HepG2 (cell line): ENCODE results near the gene SLC44A4. TPM values are rescaled to one million over a fixed set of nuclear protein-coding genes. Genes with fewer than 3 reads are reported as not detected.

Source experiments
- ETV5 ChIP-seq: IDR thresholded peaks from 2 replicates; pipeline ENCODE4 v1.6.1; 2018; ENCODE audit warnings: missing biosample characterization, missing genetic modification reagents, inconsistent platforms, borderline replicate concordance
- FOSL2 ChIP-seq: sonication (generic); formaldehyde crosslinking; IDR thresholded peaks from 2 replicates; pipeline ENCODE4 v1.4.0; 2020; ENCODE audit warnings: missing genetic modification reagents
- FOXC1 ChIP-seq: sonication (generic); formaldehyde crosslinking; IDR thresholded peaks from 2 replicates; pipeline ENCODE4 v1.8.0; 2022; ENCODE audit warnings: mild to moderate bottlenecking, missing genetic modification reagents, borderline replicate concordance
- HNRNPUL1 ChIP-seq: fragments of 200-400 bp; formaldehyde crosslinking; IDR thresholded peaks from 2 replicates; pipeline ENCODE4 v1.6.1; 2017; ENCODE audit warnings: low read depth, mild to moderate bottlenecking, low read length, moderate library complexity
- ISL2 ChIP-seq: sonication (generic); formaldehyde crosslinking; IDR thresholded peaks from 2 replicates; pipeline ENCODE4 v1.5.0; 2020; ENCODE audit warnings: missing genetic modification reagents
- MIER3 ChIP-seq: IDR thresholded peaks from 2 replicates; pipeline ENCODE4 v1.6.1; 2016; ENCODE audit warnings: missing compliant biosample characterization, borderline replicate concordance
- NKX3-1 ChIP-seq: sonication (generic); formaldehyde crosslinking; IDR thresholded peaks from 2 replicates; pipeline ENCODE4 v1.5.0; 2020; ENCODE audit warnings: missing genetic modification reagents
- PAX8 ChIP-seq: sonication (generic); formaldehyde crosslinking; IDR thresholded peaks from 2 replicates; pipeline ENCODE4 v1.8.0; 2022; ENCODE audit warnings: mild to moderate bottlenecking, missing genetic modification reagents, borderline replicate concordance
- ZFP37 ChIP-seq: sonication (generic); formaldehyde crosslinking; IDR thresholded peaks from 2 replicates; pipeline ENCODE4 v1.4.0; 2020; ENCODE audit warnings: missing genetic modification reagents, borderline replicate concordance
- ZNF326 ChIP-seq: sonication (generic); formaldehyde crosslinking; IDR thresholded peaks from 2 replicates; pipeline ENCODE4 v1.4.0; 2020; ENCODE audit warnings: missing genetic modification reagents, borderline replicate concordance
- ZNF441 ChIP-seq: sonication (generic); formaldehyde crosslinking; IDR thresholded peaks from 2 replicates; pipeline ENCODE4 v1.7.0; 2021; ENCODE audit warnings: missing genetic modification reagents, borderline replicate concordance
- ZNF572 ChIP-seq: sonication (generic); formaldehyde crosslinking; IDR thresholded peaks from 2 replicates; pipeline ENCODE4 v1.5.1; 2020; ENCODE audit warnings: mild to moderate bottlenecking, missing genetic modification reagents
- ZNF747 ChIP-seq: sonication (generic); formaldehyde crosslinking; IDR thresholded peaks from 2 replicates; pipeline ENCODE4 v1.8.1; 2023; ENCODE audit warnings: missing genetic modification reagents, mild to moderate bottlenecking, borderline replicate concordance
- ZNF761 ChIP-seq: sonication (generic); formaldehyde crosslinking; conservative IDR thresholded peaks from 2 replicates; pipeline ENCODE4 v1.4.0; 2020; ENCODE audit warnings: mild to moderate bottlenecking, missing genetic modification reagents
- ZNF781 ChIP-seq: sonication (generic); formaldehyde crosslinking; IDR thresholded peaks from 2 replicates; pipeline ENCODE4 v1.5.1; 2020; ENCODE audit warnings: borderline replicate concordance, mild to moderate bottlenecking, missing genetic modification reagents; ENCODE audit errors: not compliant biosample characterization
- ZNF839 ChIP-seq: sonication (generic); formaldehyde crosslinking; IDR thresholded peaks from 2 replicates; pipeline ENCODE4 v1.4.0; 2020; ENCODE audit warnings: missing genetic modification reagents, mild to moderate bottlenecking, borderline replicate concordance
- ZSCAN12 ChIP-seq: sonication (generic); formaldehyde crosslinking; IDR thresholded peaks from 2 replicates; pipeline ENCODE4 v1.9.0; 2021; ENCODE audit warnings: mild to moderate bottlenecking, missing genetic modification reagents
- polyA plus RNA-seq, 8 experiments: library from polyadenylated mRNA; depleted of rRNA in 3 of 8; stranded (reverse) in 7 of 8; unstranded in 1 of 8; fragments of >200 nt; fragmentation: Illumina TruSeq in 4 of 8; extraction: Trizol in 4 of 8; gene quantifications; 2 replicates each; pipeline versions ENCODE4 v1.2.1 to v1.2.3, GENCODE V29; 2011 to 2016; ENCODE audit warnings: low read depth in 4 of 8, missing spikeins in 1 of 8, mixed read lengths in 1 of 8; ENCODE audit not compliant: insufficient read depth in 1 of 8
- total RNA-seq, 5 experiments: library from RNA; depleted of rRNA; stranded (reverse); fragments of >200 nt; fragmentation: Illumina TruSeq; extraction: Trizol; gene quantifications; 2 replicates each; pipeline ENCODE4 v1.2.3, GENCODE V29; 2016; ENCODE audit warnings: low read depth in 1 of 5
- TF ChIP-seq, protein P1 (sequence below), 2 experiments: fragments of 450-650 bp in 1 of 2; sonication (generic) in 1 of 2; formaldehyde crosslinking; IDR thresholded peaks; 2 replicates each; pipeline versions ENCODE4 v1.5.0 to v1.8.0; 2020 to 2022; ENCODE audit warnings: mild to moderate bottlenecking in 1 of 2, missing genetic modification reagents in 1 of 2
- TF ChIP-seq, protein P2 (sequence below): sonication (generic); formaldehyde crosslinking; IDR thresholded peaks from 2 replicates; pipeline ENCODE4 v1.4.0; 2020; ENCODE audit warnings: mild to moderate bottlenecking, missing genetic modification reagents
- TF ChIP-seq, protein P3 (sequence below): sonication (generic); formaldehyde crosslinking; IDR thresholded peaks from 2 replicates; pipeline ENCODE4 v1.8.1; 2023; ENCODE audit warnings: mild to moderate bottlenecking, moderate library complexity, missing genetic modification reagents
- TF ChIP-seq, protein P4 (sequence below): sonication (generic); formaldehyde crosslinking; IDR thresholded peaks from 2 replicates; pipeline ENCODE4 v1.4.0; 2020; ENCODE audit warnings: mild to moderate bottlenecking, missing genetic modification reagents

The SLC44A4 gene
- total and polyA plus RNA-seq, 2 of the 13 experiments (the other 11 are each of a cell fraction or from before 2014, with no cell fraction given): 3.5 to 5.9 TPM

DNA sequence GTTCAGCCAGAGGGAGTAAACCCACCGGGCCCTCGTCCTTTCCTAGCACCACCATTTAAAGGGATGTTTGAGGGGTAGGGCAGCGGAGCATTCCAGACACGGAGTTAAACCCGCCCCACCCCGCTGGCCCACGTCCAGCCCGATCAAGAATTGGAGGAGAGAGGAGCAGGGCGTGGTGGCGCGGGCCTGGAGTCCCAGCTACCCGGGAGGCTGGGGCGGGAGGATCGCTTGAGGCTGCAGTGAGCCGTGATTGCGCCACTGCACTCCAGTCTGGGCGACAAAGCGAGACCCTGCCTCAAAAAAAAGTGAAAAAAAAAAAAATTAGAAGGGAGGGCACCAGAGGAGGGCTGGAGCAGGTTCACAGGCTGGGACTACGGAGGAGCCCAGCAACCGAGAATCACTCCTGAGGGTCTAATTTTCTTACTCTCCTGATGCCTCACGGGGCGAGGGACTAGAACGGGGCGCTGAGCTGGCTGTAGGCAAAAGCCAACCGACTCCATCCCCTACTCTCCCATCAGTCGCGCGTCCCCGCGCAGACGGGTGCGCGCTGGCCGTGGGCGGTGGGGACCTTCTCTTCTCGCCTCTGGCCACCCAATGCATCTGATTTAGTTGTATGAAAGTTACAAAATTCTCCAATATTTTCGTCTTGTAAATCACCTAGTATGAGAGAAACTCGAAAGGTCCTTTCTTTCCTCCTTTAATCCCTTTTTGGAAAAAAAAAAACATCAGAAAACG is 57.3 kb downstream of the SLC44A4 start (continued):
- TF ChIP-seq ZNF761 (CRISPR knock-in tag) (no peak), ZFP37 (no peak), ISL2 (CRISPR knock-in tag) (no peak), ZNF839 (CRISPR knock-in tag) (no peak), NKX3-1 (CRISPR knock-in tag) (no peak; the same call in 1 of the 2 replicates), ZSCAN12 (no peak), ZNF572 (CRISPR knock-in tag) (peak; percentile 63; the same call in 1 of the 2 replicates), ZNF781 (CRISPR knock-in tag) (no peak), ETV5 (CRISPR knock-in tag) (no peak), ZNF326 (no peak), ZNF441 (CRISPR knock-in tag) (peak; percentile 32; the same call in 1 of the 2 replicates), FOSL2 (CRISPR knock-in tag) (0 out of 2 replicates have a peak, but pooled peaks have one; percentile 5), HNRNPUL1 (no peak), PAX8 (CRISPR knock-in tag) (no peak), ZNF747 (CRISPR knock-in tag) (no peak), MIER3 (CRISPR knock-in tag) (no peak), FOXC1 (CRISPR knock-in tag) (no peak)
- TF ChIP-seq, protein P1, sequence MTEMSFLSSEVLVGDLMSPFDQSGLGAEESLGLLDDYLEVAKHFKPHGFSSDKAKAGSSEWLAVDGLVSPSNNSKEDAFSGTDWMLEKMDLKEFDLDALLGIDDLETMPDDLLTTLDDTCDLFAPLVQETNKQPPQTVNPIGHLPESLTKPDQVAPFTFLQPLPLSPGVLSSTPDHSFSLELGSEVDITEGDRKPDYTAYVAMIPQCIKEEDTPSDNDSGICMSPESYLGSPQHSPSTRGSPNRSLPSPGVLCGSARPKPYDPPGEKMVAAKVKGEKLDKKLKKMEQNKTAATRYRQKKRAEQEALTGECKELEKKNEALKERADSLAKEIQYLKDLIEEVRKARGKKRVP (CRISPR knock-in tag; IDR thresholded peaks at IDR 0.05): no peak
- TF ChIP-seq, protein P2, sequence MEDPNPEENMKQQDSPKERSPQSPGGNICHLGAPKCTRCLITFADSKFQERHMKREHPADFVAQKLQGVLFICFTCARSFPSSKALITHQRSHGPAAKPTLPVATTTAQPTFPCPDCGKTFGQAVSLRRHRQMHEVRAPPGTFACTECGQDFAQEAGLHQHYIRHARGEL (CRISPR knock-in tag): no peak
- TF ChIP-seq, protein P3, sequence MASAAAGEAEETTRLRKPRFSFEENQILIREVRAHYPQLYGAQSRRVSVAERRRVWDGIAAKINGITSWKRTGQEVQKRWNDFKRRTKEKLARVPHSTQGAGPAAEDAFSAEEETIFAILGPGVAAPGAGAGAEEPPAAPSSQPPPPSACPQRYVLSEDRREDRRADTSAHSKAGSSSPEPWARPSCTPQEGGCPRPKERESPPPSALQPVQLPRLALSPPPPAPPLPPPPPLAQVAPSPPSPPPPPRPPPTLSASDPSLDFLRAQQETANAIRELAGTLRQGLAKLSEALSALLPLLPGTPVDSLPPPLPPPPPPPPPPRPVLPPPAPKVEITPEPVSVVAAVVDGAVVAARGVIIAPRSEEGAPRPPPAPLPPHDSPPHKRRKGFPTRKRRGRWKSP (CRISPR knock-in tag): no peak
- TF ChIP-seq, protein P4, sequence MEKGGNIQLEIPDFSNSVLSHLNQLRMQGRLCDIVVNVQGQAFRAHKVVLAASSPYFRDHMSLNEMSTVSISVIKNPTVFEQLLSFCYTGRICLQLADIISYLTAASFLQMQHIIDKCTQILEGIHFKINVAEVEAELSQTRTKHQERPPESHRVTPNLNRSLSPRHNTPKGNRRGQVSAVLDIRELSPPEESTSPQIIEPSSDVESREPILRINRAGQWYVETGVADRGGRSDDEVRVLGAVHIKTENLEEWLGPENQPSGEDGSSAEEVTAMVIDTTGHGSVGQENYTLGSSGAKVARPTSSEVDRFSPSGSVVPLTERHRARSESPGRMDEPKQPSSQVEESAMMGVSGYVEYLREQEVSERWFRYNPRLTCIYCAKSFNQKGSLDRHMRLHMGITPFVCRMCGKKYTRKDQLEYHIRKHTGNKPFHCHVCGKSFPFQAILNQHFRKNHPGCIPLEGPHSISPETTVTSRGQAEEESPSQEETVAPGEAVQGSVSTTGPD (CRISPR knock-in tag): 0 out of 2 replicates have a peak, but pooled peaks have one; percentile 10
